Cardiac fibroblast (primary cell): ENCODE results near the gene ZNF791.

Experiments used
- DNase-seq, 2 donors: peaks; one replicate each; pipeline versions ENCODE4 v3.0.0 to v3.0.0-alpha.2; 2010; ENCODE audit warnings: low read depth in 2 of 2
- H3K4me3 ChIP-seq, 2 donors: replicated peaks in 1 of 2; 1 replicate in 1 of 2; 2 replicates in 1 of 2; pipeline ENCODE4 v1.5.1; 2011; ENCODE audit warnings: low read depth in 2 of 2, low read length in 2 of 2, mild to moderate bottlenecking in 2 of 2, moderate library complexity in 1 of 2
- CTCF ChIP-seq: IDR thresholded peaks from one replicate; pipeline ENCODE4 v1.5.1; 2011; ENCODE audit warnings: low read depth, mild to moderate bottlenecking, low read length, inconsistent platforms

The ZNF791 gene

GRCh38 chr19:12666265-12667048, 55.7 kb downstream of the ZNF791 start, which contains the start of the genes MAN2B1 and WDR83:
Gene MAN2B1, minus strand, starts transcription at chr19:12666742. Its CDS starts 41 bp downstream, at chr19:12666701.
Gene WDR83, plus strand, starts transcription at chr19:12666807. Its CDS starts 2,984 bp downstream, at chr19:12669791.
- peak; percentile 59 to 67 for DNase-seq
- TF ChIP-seq CTCF, result no peak
- H3K4me3 ChIP-seq, result peak within 1 kb of the TSS; percentile 80 to 88

- H3K4me3 ChIP-seq, result peak overlapping the region in 1 of 2 donors; percentile 96
- no peak for TF ChIP-seq CTCF
- DNase-seq, result no peak
Observed at GRCh38 chr19:12667731-12668302, 57.1 kb downstream of the ZNF791 start.

- no peak for TF ChIP-seq CTCF
- no peak for DNase-seq
- peak overlapping the region; percentile 96 to 98 for H3K4me3 ChIP-seq
Observed at GRCh38 chr19:12668346-12668745, 57.6 kb downstream of the ZNF791 start.

GRCh38 chr19:12668932-12669269, 58.2 kb downstream of the ZNF791 start:
- peak overlapping the region; percentile 96 to 98 for H3K4me3 ChIP-seq
- no peak for TF ChIP-seq CTCF
- DNase-seq, result peak; percentile 57 to 64

GRCh38 chr19:12669270-12670158, 58.8 kb downstream of the ZNF791 start:
- no peak for TF ChIP-seq CTCF
- peak; percentile 89 to 91 for DNase-seq
- H3K4me3 ChIP-seq, result peak overlapping the region; percentile 96 to 98

GRCh38 chr19:12670159-12670928, 59.6 kb downstream of the ZNF791 start:
- peak overlapping the region; percentile 96 to 98 for H3K4me3 ChIP-seq
- DNase-seq, result no peak
- no peak for TF ChIP-seq CTCF
